HG02840 (cell line): Measurements from ENCODE around the gene LSM14A.

Experiments used
- ATAC-seq: cut with Tn5 transposase; IDR thresholded peaks from one replicate; pipeline ENCODE4 v1.9.1; 2021; ENCODE audit warnings: mild to moderate bottlenecking, moderate library complexity, moderate number of reproducible peaks; ENCODE audit not compliant: unreplicated experiment, low FRiP score

Gene LSM14A

GRCh38 chr19:34276614-34277013 is 104.3 kb downstream of the LSM14A start:
- ATAC-seq, result no peak

- no peak for ATAC-seq
Observed at GRCh38 chr19:34277244-34277643, 104.9 kb downstream of the LSM14A start.

- no peak for ATAC-seq
Observed at GRCh38 chr19:34278783-34279182, 106.5 kb downstream of the LSM14A start.
